Psoas muscle (tissue), 8 donors: ENCODE data around the gene AKR1B15. TPM values are rescaled to one million over a fixed set of nuclear protein-coding genes. Genes with fewer than 3 reads are reported as not detected.

ENCODE experiments used
- ATAC-seq, 4 donors: fragments of 200-7000 bp; cut with Tn5 transposase; one replicate each; pipeline ENCODE4 v1.9.1; 2020; ENCODE audit warnings: moderate library complexity in 3 of 4, mild to moderate bottlenecking in 2 of 4
- DNase-seq, 2 donors: peaks; one replicate each; pipeline ENCODE4 v3.0.0-alpha.2; 2020
- H3K27ac ChIP-seq: fragments of 200-600 bp; one replicate; pipeline ENCODE4 v1.8.0; 2022
- H3K27me3 ChIP-seq, 3 donors: fragments of 200-600 bp in 1 of 3; one replicate each; pipeline versions ENCODE4 v1.6.1 to v1.8.0; 2013 to 2022; ENCODE audit warnings: low read length in 2 of 3, mild to moderate bottlenecking in 2 of 3, moderate library complexity in 1 of 3; ENCODE audit not compliant: insufficient read depth in 3 of 3
- H3K36me3 ChIP-seq, 2 donors: fragments of 200-600 bp in 1 of 2; one replicate each; pipeline versions ENCODE4 v1.6.1 to v1.8.0; 2013 to 2022; ENCODE audit warnings: low read depth in 1 of 2, mild to moderate bottlenecking in 1 of 2, moderate library complexity in 1 of 2; ENCODE audit not compliant: insufficient read depth in 1 of 2
- H3K4me1 ChIP-seq: fragments of 200-600 bp; one replicate; pipeline ENCODE4 v1.8.0; 2022
- H3K4me3 ChIP-seq: fragments of 200-600 bp; one replicate; pipeline ENCODE4 v1.8.0; 2022; ENCODE audit warnings: mild to moderate bottlenecking
- H3K9me3 ChIP-seq: fragments of 200-600 bp; one replicate; pipeline ENCODE4 v1.8.0; 2022
- CTCF ChIP-seq: fragments of 200-600 bp; IDR thresholded peaks from one replicate; pipeline ENCODE4 v1.8.0; 2022; ENCODE audit warnings: antibody characterized with exemption
- WGBS, 3 donors: extraction: QIAGEN DNeasy Blood & Tissue Kit; methylation state at CpG; one replicate each; pipeline versions ENCODE4 v1.1.6 to v1.1.7; 2013; 5-methylcytosine and 5-hydroxymethylcytosine counted together
- intact Hi-C, 2 donors: fragments of 100-400 bp; cut with DNase I; formaldehyde crosslinking; loops; one replicate each; pipeline versions ENCODE4 v1.11.0 to v1.14.2; 2022
- polyA plus RNA-seq, 3 donors: library from polyadenylated mRNA; stranded (reverse); fragments of 200-250 nt; gene quantifications; one replicate each; pipeline ENCODE4 v1.2.3, GENCODE V29; 2013
- total RNA-seq, 4 donors: library from RNA; stranded (reverse); fragmentation: NEBNext Ultra II Directional in 2 of 4; extraction: Animal tissue kit (Norgen Biotek cat#: 25700) in 2 of 4; gene quantifications; one replicate each; pipeline versions ENCODE4 v1.2.1 to v1.2.4, GENCODE V29; 2021 to 2023
- donor health status: healthy with polysubstance abuse.
- donor health status: DM: no; HTN: no; CAD: no; lungs with moderate emphysema.
- donor health status: Bipolar disorder and iron deficiency.
- donor health status: healthy.
- donor health status: DM: yes; HTN: yes; CAD: no.
- donor health status: DM: no; HTN: no; CAD: no.
- donor health status: DM: no; HTN: no; CAD: no.
- donor health status: DM: yes; HTN: yes; CAD: no.

AKR1B15 gene
- total and polyA plus RNA-seq, 7 donors, result 6.5 to 49.9 (median 16.5) TPM

- DNase-seq, result no peak
- H3K4me3 ChIP-seq, result no peak overlapping the region
- 73 to 86% (median 74%) methylated on average over 6 of the region's 6 CpGs for WGBS, 3 donors
- no peaks in the 10 kb centered on the region for H3K36me3 ChIP-seq
- no peaks in the 10 kb centered on the region for H3K9me3 ChIP-seq
- intact Hi-C loops, result no loop called here
- ATAC-seq, result peak; percentile 55 to 77 (median 58)
- H3K27me3 ChIP-seq, result no peaks in the 10 kb centered on the region
- no peak for TF ChIP-seq CTCF
- no peak overlapping the region for H3K27ac ChIP-seq
- H3K4me1 ChIP-seq, result peaks cover 3% of the 10 kb centered on the region
Observed at GRCh38 chr7:134571746-134572461, 23.0 kb downstream of the AKR1B15 start.

GRCh38 chr7:134574322-134574721 lies 25.4 kb downstream of the AKR1B15 start:
- H3K9me3 ChIP-seq, result no peaks in the 10 kb centered on the region
- TF ChIP-seq CTCF, result no peak
- intact Hi-C loops, result no loop called here
- H3K4me1 ChIP-seq, result peaks cover 3% of the 10 kb centered on the region
- DNase-seq (no peak), ATAC-seq (no peak)
- H3K4me3 ChIP-seq, result no peak overlapping the region
- H3K27me3 ChIP-seq, result no peaks in the 10 kb centered on the region
- 70 to 85% (median 74%) methylated on average over 2 of the region's 2 CpGs for WGBS, 3 donors
- H3K36me3 ChIP-seq, result no peaks in the 10 kb centered on the region
- H3K27ac ChIP-seq, result no peak overlapping the region

- H3K4me1 ChIP-seq, result no peaks in the 10 kb centered on the region
Observed at GRCh38 chr7:134584290-134584689, 35.4 kb downstream of the AKR1B15 start.

GRCh38 chr7:134585897-134586296 lies 37.0 kb downstream of the AKR1B15 start:
- no peak for ATAC-seq
- intact Hi-C loops, result no loop called here

More at GRCh38 chr7:134584290-134584689, 35.4 kb downstream of the AKR1B15 start:
- Histone ChIP-seq H3K36me3 (no peaks in the 10 kb centered on the region), H3K27ac (no peak overlapping the region), H3K4me3 (no peak overlapping the region), H3K27me3 (no peaks in the 10 kb centered on the region), H3K9me3 (no peaks in the 10 kb centered on the region)
- no peak for TF ChIP-seq CTCF
- intact Hi-C loops, result no loop called here
- WGBS, 3 donors, result 55 to 80% (median 77%) methylated on average over 1 of the region's 1 CpG
- no peak for ATAC-seq
- DNase-seq, result no peak

More at GRCh38 chr7:134585897-134586296, 37.0 kb downstream of the AKR1B15 start:
- H3K27ac ChIP-seq, result no peak overlapping the region
- H3K4me3 ChIP-seq, result no peak overlapping the region
- no peaks in the 10 kb centered on the region for H3K36me3 ChIP-seq
- no peaks in the 10 kb centered on the region for H3K4me1 ChIP-seq
- DNase-seq, result no peak
- WGBS, 3 donors, result 84 to 90% (median 84%) methylated on average over 7 of the region's 7 CpGs
- TF ChIP-seq CTCF, result no peak
- H3K27me3 ChIP-seq, result no peaks in the 10 kb centered on the region
- H3K9me3 ChIP-seq, result no peaks in the 10 kb centered on the region
